NCI-H1694 treated with DMSO at 0.1 percent for 48 hours (cell line): Measurements from ENCODE around the gene GRAP2.
"Not testable (repeated sequence)": the region's sequence is repeated elsewhere in the genome, so short reads cannot be mapped to it uniquely, and the experiment has no call there.

Experiments used
- DNase-seq: peaks from one replicate; lab custom pipeline; 2025; lab: John Stamatoyannopoulos, UW

GRAP2 gene

GRCh38 chr22:39897841-39898240 is 3.0 kb upstream of the GRAP2 start:
- DNase-seq = no peak

GRCh38 chr22:39898997-39899396 is 1.9 kb upstream of the GRAP2 start:
- no peak for DNase-seq

- no peak for DNase-seq
Observed at GRCh38 chr22:39901565-39902146, 772 bp downstream of the GRAP2 start.

GRCh38 chr22:39904024-39904423 is 3.1 kb downstream of the GRAP2 start:
- DNase-seq = not testable (repeated sequence)

GRCh38 chr22:39904862-39905261 is 4.0 kb downstream of the GRAP2 start:
- no peak for DNase-seq

- DNase-seq = no peak
Observed at GRCh38 chr22:39905687-39906086, 4.8 kb downstream of the GRAP2 start.

- DNase-seq = no peak
Observed at GRCh38 chr22:39906207-39906606, 5.3 kb downstream of the GRAP2 start.

- no peak for DNase-seq
Observed at GRCh38 chr22:39907047-39907446, 6.2 kb downstream of the GRAP2 start.

- no peak for DNase-seq
Observed at GRCh38 chr22:39907605-39908097, 6.8 kb downstream of the GRAP2 start.

GRCh38 chr22:39908136-39908535 is 7.3 kb downstream of the GRAP2 start:
- no peak for DNase-seq

GRCh38 chr22:39908737-39909136 is 7.9 kb downstream of the GRAP2 start:
- no peak for DNase-seq

GRCh38 chr22:39910876-39911613 is 10.2 kb downstream of the GRAP2 start:
- DNase-seq = no peak

- no peak for DNase-seq
Observed at GRCh38 chr22:39913321-39913720, 12.4 kb downstream of the GRAP2 start.

- DNase-seq = no peak
Observed at GRCh38 chr22:39913886-39914285, 13.0 kb downstream of the GRAP2 start.

GRCh38 chr22:39914584-39914983 is 13.7 kb downstream of the GRAP2 start:
- DNase-seq = no peak

- DNase-seq = no peak
Observed at GRCh38 chr22:39915295-39915726, 14.4 kb downstream of the GRAP2 start.

- no peak for DNase-seq
Observed at GRCh38 chr22:39916496-39916895, 15.6 kb downstream of the GRAP2 start.

GRCh38 chr22:39917197-39917643 is 16.3 kb downstream of the GRAP2 start:
- peak; percentile 76 for DNase-seq

- peak; percentile 65 for DNase-seq
Observed at GRCh38 chr22:39917776-39918495, 17.1 kb downstream of the GRAP2 start.

- DNase-seq = no peak
Observed at GRCh38 chr22:39920134-39920743, 19.4 kb downstream of the GRAP2 start.

GRCh38 chr22:39923696-39924095 is 22.8 kb downstream of the GRAP2 start:
- DNase-seq = no peak

- DNase-seq = no peak
Observed at GRCh38 chr22:39924286-39924685, 23.4 kb downstream of the GRAP2 start.
